Activated CD4-positive, alpha-beta memory T cell treated with anti-CD3 and anti-CD28 coated beads, Interleukin-2, amount 10 ng/mL, durations not matched to agents 7 days and 5 days (primary cell): Measurements from ENCODE around the gene FCN2. TPM values are rescaled to one million over a fixed set of nuclear protein-coding genes. Genes with fewer than 3 reads are reported as not detected.

Experiments
- CTCF ChIA-PET: fragments of 350-600 bp; sonication (Branson Sonifier 250); formaldehyde crosslinking; loops from one replicate; lab custom pipeline; 2021; ENCODE audit warnings: antibody characterized with exemption, inconsistent platforms; lab: Charles Lee
- POLR2A ChIA-PET: fragments of 350-600 bp; sonication (Branson Sonifier 250); formaldehyde crosslinking; loops from one replicate; lab custom pipeline; 2021; ENCODE audit warnings: antibody characterized with exemption; lab: Charles Lee
- DNase-seq: peaks from one replicate; pipeline ENCODE4 v3.0.0-alpha.2; 2020
- H3K27ac Mint-ChIP-seq: one replicate; pipeline ENCODE4 v1.8.0; 2021; ENCODE audit warnings: mild to moderate bottlenecking, mixed read lengths
- H3K27me3 Mint-ChIP-seq: one replicate; pipeline ENCODE4 v1.8.0; 2021; ENCODE audit warnings: mixed read lengths
- H3K36me3 Mint-ChIP-seq: one replicate; pipeline ENCODE4 v1.8.0; 2021; ENCODE audit warnings: low read depth, mixed read lengths
- H3K4me1 Mint-ChIP-seq: one replicate; pipeline ENCODE4 v1.8.0; 2021; ENCODE audit warnings: mixed read lengths
- H3K4me3 Mint-ChIP-seq: one replicate; pipeline ENCODE4 v1.8.0; 2021; ENCODE audit warnings: mild to moderate bottlenecking, mixed read lengths
- H3K9me3 Mint-ChIP-seq: one replicate; pipeline ENCODE4 v1.8.0; 2021; ENCODE audit warnings: mixed read lengths
- total RNA-seq, 2 experiments: library from RNA; stranded (reverse); gene quantifications; one replicate each; pipeline ENCODE4 v1.2.3, GENCODE V29; 2021

The FCN2 gene
- total RNA-seq, 2 experiments from 2014 or later, result not detected

- H3K4me1 Mint-ChIP-seq, result no peaks in the 10 kb centered on the region
- peaks cover 3% of the 10 kb centered on the region for H3K27me3 Mint-ChIP-seq
- POLR2A ChIA-PET, result no interaction called here
- H3K4me3 Mint-ChIP-seq, result no peak overlapping the region
- no peak for DNase-seq
- no peak overlapping the region for H3K27ac Mint-ChIP-seq
- CTCF ChIA-PET, result no interaction called here
- H3K36me3 Mint-ChIP-seq, result no peaks in the 10 kb centered on the region
- no peaks in the 10 kb centered on the region for H3K9me3 Mint-ChIP-seq
Observed at GRCh38 chr9:134935701-134936345, 55.2 kb downstream of the FCN2 start.

GRCh38 chr9:134936346-134937163 is 55.9 kb downstream of the FCN2 start:
- no peak for DNase-seq
- Mint-ChIP-seq H3K4me3 (no peak overlapping the region), H3K27ac (no peak overlapping the region), H3K9me3 (no peaks in the 10 kb centered on the region), H3K27me3 (no peaks in the 10 kb centered on the region), H3K36me3 (no peaks in the 10 kb centered on the region), H3K4me1 (no peaks in the 10 kb centered on the region)
- ChIA-PET CTCF (no interaction called here), POLR2A (no interaction called here)

Other genes with a start within 250 kb of the FCN2 start
- under 1 TPM; 0.10 to 0.13 TPM for gene COL5A1, start 239.0 kb upstream of the FCN2 start, total RNA-seq
- gene FCN1, start 37.1 kb downstream of the FCN2 start, total RNA-seq, result not detected
- not detected for gene OLFM1, start 206.9 kb downstream of the FCN2 start, total RNA-seq